GM18499 (cell line): ENCODE results near the gene CDX1.

Experiments
- ATAC-seq: cut with Tn5 transposase; IDR thresholded peaks from one replicate; pipeline ENCODE4 v1.9.1; 2021; ENCODE audit warnings: moderate number of reproducible peaks; ENCODE audit not compliant: insufficient read depth, unreplicated experiment

The CDX1 gene

DNA sequence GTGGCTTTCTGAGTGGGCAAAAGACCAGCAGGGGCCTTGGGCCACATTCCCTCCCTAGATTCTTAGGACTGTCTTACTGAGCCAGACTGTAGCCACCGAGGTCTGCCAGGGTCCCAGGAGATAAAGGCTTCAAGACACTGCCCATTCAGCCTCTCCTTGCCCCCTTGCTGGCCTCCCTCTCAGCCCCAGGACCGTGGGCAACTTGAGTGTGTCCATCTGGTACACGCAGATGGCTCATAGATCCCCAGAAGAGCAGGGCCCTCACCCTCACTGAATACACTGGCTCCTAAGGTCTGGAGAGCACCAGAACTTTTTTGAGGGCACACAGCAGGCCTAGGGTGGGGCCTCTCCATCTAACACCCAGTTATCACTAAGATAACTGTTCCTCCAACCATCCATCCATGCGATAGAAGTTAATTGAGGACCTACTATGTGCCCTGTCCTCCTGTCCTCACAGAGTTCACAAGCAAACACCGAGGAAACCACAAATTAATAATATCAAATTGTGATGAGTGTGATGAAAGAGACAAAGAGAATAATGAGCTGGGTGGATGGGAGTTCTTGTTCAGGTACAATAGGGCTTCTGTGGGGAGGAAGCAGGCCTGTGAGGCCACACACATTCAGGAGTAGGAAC, 6.0 kb upstream of the CDX1 start:
- no peak for ATAC-seq

DNA sequence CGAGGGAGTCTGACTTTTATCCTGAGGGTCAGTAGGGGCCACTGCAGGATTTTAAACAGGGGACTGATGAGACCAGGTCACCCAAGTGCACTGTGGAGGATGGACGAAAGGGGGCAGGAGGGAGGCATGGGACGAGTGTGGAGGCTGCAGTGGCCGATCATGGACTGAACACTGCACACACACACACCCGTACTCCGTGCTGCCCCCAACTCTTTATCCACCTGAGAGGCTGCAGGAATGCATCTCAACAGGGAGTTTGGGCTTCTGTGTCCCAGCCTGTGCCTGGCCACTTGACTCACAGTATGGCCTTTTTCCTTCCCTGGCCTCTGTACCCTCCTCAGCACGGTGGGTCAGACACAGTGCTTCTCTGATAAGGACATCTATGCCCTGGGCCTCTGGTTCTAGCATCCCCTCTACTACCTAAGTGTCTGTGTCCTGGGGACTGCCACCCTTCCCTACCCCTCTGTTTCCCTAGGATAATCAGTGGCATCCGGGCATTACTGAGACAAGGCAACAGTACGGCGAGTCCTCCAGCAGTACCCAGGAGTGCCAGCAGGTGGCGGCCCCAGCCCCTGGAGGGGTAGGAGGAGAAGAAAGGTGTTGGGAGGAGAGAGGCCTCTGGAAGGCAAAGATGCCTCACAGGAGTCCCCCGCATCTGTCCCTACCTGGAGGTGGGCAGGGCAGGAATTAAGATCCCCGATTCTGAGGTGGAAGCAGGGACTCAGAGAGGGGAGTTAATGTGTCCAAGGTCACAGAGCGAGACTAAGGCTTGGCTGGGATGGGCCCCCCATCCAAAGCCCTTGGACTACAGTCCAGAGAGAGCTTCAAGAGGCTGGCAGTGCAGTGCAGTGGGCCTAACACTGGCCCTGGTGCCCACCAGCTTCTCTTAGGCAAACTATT, 5.1 kb upstream of the CDX1 start:
- ATAC-seq, result peak; percentile 50

DNA sequence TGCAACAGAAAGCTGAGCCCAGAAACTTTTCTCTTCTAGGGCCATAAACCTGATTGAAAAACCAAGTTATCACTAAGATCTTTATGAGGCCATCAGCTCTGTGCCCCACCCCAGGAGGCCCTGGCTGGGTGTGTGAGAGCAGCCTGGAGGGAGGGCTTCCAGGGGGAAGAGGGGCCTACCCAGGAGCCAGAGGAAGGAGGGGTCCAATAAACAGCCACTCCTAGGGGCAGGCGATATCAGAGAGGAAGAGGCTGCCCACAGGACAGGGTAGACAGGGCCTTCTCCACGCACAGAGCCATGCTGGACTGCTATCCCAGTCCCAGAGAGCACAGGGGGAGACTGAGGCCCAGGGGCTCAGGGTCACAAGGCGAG, 4.5 kb upstream of the CDX1 start:
- no peak for ATAC-seq

DNA sequence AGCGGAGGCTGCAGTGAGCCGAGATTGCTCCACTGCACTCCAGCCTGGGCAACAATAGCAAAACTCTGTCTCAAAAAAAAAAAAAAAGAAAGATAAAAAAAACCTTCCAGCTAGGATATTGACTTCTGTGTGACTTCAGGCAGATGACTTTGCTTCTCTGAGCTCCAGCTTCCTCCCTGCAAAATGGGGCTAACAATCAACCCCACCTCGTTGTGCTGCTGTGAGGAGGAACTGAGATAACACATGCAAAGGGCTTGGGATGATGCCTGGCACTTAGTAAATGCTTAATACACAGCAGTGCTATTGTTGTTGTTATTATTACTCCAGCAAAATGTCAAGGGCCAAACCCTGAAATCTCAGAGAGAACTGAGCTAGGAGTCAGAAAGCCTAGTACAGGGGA, 3.5 kb upstream of the CDX1 start:
- ATAC-seq, result no peak

DNA sequence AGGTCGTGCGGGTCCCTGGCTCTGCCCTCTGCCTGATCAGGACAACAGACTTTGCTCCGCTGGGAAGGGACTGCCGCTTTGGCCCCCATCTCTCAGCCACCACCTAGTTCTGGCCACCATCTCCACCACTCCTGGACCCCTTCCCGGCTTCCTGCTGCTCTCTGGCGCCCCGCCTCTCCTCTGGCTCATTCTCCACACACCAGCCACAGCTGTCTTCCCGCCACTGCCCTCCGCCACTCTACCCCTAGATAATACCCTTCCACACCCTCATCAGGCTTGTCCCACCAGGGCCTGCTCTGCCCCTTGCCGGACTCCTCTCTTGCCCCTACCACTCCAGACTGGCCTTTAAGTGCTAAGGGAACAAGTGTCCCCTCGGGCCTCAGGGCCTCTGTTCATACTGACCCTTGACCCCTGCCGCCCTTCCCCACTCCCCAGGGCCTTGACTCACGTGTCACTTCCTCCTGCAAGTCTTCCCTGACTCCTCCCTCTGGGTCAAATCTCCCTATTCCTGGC, 3.0 kb upstream of the CDX1 start:
- no peak for ATAC-seq

DNA sequence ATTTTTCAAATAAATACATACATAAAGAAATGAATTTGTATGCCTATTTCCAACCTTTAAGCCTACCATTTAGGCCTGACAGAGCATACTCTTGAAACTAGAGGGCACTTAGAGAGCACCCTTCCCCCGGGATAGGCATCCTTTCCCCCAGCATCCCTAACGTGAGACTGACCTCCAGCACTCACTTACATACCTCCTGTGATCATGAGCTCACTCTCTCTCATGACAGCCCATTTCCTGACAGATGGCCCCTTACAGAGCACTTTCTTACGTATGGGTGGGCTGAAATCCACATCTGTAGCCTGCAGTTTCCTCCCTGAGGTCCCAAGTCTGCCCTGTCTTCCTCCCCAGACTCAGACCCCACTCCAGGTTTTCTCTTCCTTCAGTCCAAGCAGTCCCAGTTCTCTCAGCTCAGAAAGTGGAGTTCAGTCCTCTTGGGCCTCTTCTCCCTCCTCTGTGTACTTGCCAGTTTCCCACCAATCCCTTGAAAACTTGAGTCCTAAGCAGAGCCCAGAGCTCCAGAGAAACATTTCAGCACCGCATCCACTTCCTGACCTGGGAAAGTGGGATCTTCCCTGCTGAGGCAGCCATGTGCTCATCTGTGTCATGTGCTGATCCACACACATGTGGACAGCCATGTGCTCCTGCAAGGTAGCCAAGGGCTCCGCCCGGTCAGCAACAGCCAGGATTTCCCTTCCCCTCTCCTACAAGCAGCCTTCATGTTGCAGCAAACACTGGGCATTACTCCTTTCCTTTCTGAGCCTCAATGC, 2.2 kb upstream of the CDX1 start:
- no peak for ATAC-seq

DNA sequence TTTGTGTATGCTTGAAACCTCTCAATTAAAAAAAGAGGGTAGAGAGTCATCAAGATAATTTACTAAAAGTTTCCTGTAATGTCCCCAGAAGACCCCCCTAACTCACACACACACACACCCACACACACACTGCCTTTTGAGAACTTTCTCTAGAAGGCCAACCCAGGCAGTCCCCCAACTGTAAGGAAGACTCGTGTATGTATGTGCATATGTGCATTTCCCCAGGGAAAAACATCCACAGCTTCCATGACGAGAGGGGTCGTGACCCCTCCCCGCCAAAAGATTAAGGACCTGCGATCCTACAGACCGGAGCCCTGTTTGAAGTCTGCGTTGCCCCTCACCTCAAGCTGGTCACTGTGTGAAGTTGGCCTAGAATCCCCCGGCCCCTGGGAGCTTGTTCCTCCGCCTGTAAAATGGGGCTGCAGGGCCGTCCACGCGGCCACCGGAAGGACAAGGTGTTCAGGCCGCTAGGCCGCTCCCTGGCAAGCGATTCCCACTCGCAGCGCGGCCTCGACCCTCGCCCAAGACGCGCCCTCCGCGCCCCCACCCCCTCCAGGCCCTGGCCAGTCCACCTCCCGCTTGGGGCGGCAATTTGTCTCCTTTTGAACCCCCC, 435 bp upstream of the CDX1 start:
- no peak for ATAC-seq

DNA sequence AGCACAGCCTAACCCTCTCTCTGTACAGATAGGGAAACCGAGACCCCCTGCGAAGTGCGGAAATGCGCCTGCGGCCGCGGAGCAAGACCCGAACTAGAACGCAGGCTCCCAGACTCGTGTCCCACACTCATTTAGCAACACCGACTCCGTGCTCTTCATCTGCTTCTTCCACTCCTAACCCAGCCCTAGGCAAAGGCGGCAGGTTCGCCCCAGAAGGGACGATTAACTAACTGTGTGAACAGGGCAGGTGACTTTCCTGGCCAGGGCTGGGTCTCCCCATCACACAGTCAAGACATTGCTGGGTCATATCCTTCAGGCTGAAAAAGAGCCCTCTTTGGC, 903 bp downstream of the CDX1 start:
- no peak for ATAC-seq

DNA sequence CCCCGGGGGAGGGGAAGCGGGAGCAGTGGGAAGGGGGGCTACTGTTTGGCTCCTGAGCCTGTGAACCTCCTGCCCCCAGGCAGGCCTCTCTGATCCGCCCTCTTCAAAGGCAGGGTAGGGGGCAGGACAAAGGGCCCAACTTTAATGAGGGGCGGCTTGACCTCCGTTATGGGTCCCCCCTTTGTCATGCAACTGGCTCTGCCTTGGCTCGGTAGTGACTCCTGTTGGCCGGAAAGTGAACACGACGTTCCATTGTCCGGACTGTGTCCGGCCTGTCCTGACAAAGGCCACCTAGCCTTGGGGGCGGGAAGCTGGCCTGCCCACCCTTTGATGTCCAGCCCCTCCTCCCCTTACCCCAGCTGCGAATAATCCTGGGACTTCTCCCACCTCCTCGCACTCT, 1.3 kb downstream of the CDX1 start:
- ATAC-seq, result no peak

DNA sequence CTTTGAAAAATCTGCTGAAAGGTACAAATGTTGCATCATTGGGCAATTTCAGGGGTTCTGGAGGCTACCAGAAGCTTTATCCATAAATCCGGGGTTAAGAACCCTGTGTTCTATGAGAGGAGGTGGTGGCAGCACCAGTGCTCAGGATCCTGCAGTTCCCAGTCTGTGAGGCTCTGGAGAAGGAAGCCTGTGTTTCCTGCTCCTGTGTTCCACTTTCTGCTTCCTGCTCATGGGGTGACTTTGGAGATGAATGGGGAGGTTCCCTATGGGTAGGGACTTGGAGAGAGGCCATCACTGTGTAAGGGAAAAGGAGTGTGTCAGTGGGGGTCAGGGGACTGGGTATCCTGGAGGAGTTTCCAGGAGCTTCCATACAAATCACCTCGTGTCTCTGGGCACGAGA, 2.3 kb downstream of the CDX1 start:
- no peak for ATAC-seq

DNA sequence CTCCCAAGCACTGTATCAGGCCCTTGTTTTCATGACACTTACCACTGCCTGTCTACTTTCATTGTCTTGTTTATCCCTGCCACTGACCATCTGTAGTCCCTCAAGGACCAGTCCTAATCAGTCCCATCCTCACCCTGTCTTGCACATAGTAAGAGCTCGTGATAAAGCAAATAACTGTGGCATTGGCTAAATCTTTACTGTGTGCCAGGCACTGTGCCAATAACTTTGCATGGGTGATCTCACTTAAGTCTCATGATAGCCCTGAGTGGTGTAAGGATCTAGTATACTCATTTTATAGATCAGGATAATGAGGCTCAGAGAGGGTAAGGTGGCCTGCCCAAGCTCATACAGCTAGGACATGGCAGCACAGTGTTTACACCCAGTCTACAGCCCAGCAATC, 5.6 kb downstream of the CDX1 start:
- no peak for ATAC-seq

DNA sequence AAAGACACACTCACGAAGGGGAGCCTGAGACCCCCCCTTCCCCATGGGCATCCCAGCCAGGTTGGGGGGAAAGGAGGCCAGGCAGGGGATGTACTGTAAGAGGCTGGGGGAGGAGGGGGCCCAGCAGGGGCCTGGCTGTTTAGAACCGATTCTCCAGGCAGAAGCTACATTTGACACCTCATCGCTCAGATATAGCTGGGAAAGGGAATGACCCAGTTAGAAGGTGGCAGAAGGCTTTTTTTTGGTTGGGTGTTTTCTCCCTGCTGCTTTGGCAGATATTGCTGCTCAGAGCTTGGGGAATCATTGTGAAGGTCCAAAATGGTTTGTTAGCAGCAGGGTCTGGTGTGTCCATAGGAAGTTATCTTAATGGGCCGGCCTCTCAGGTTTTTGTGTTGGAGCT, 6.0 kb downstream of the CDX1 start:
- ATAC-seq, result no peak

DNA sequence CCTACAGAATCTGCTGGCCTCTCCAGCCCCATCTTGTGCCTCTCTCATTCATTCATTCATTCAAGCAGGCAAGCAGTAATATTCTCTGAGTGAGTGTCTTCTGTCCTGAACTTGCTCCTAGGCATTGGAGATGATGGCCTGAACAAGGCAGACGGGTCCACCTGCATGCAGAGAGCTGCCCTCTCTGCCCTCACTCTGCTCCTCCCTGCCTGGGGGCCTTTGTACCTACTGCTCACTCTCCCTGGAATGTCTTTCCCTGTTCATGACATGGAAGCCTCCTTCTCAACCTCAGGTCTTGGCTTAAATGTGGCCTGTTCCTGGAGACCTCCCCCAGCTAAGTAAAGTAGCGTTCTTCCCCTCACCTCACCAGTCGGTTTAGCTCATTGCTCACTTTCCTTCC, 6.6 kb downstream of the CDX1 start:
- ATAC-seq, result no peak

DNA sequence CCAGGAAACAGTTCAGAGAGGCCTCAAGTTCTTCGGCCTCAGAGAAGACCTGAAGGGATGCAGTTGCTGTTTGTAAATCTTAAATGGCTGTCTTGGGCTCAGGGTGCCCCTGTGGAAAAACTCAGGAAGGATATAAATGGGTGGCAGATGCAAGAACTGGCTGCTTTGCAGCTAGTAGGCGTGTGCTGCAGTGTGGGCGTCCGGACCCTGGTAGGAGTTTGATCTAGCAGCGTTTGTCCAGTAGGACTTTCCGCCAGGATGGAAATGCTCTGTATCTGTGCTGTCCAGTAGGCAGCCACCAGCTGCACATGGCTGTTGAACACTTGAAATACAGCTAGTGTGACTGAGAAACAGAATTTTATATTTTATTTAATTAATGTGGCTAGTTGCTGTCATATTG, 7.7 kb downstream of the CDX1 start:
- no peak for ATAC-seq

DNA sequence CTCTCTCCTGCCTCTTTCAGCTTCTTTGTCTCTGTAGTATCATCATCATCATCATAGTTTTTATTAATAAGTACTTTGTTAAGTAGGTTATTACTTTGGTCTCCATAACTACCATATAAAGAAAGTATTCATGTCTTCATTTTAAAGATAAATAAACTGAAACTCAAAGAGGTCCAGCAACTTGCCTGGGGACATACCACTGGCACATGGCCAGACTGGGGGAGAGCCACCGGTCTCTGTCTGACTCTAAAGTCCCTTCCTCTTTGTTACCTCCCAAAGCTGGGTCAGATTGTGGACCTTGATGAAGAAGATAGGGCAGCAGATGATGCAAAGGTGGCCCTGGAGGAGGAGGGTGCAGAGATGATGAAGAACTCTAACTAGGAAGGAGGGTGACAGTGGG, 8.5 kb downstream of the CDX1 start:
- ATAC-seq, result no peak

DNA sequence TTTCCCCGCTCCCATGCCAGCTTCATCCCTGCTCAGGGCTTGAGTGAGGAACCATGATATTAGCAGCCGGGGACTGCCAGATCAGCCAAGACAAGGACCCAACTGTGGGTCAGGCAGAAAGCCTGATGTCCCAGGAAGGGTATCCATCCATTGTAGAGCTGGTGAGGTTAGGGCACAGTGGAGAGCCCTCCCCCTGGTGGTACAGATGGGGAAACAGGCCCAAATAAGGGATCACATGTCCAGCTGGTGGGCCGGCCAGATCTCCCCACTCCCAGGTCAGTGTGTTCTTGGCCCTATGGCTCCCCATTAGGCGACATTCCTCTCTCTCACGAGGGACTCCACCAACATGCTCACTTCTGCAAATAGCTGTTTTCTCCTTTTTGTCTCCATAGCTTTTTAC, 9.0 kb downstream of the CDX1 start:
- ATAC-seq, result no peak

DNA sequence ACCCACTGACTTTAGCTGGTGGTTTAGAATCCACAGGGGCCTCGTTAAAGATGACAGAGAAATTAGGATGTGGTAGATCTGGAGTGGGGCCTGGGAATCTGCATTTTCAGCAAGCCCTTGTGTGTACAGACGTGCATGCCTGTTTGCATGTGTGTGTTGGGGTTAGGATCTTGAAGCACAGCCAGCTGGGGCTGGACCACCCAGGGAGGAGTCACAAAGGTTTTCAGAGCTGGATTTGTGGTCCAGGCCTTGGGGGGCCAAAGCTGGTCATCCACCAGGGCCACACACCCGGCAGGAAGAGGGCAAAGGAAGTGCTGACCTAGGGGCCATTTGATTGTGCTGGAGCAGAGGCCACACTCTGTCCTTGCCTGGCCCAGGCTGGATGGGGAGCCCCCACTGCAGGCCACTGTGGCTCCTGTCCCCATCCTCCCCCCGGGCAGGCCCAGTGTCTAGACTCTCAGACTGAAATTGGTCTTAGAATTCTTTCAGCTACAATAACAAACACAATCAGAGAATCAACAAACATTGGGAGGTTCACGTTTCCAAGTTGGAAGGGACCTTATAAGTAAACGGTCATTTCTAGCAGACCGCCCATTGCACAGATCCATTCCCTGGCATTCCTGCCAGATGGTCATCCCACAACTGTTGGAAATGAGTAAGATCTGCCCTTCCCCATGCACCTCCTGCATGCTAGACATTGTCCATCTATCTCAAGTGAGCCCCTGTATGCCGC, 10.3 kb downstream of the CDX1 start:
- no peak for ATAC-seq

DNA sequence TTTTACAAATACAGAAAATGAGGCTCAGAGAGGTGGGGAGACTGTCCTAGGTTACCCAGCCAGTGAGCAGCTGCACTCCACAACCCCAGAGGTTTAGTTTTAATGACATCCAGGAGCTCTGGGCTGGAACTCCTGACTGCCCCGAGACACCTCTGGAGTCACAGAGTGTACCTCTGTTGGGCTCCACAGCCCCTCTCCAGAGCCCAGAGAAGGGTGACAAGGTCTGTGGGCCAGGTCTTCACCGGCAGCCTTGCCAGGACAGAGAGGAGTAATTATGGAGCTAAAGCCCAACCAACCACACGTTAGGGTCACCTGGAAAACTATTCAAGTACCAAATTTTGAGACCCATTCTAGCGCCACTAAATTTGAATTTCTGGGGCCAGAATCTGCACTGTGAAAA, 11.1 kb downstream of the CDX1 start:
- ATAC-seq, result no peak

DNA sequence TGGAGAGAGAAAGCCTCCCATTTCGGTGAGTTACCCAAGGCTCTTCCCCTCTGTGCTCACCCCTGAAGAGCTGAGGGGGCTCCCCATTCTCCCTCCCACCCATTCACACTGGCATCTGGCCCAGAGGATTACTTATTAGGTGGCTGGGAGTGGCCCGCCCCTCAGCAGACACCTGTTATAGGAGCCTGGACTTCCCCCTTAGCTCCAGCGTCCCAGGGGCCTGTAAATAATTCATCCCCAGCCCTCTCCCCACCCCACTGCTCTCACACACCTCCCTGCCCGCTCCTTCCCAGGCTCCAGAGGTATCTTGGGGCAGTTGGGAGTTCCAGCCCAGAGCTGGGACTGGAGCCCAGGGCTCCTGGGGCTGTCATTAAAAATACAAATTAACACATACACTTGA, 11.7 kb downstream of the CDX1 start:
- no peak for ATAC-seq

DNA sequence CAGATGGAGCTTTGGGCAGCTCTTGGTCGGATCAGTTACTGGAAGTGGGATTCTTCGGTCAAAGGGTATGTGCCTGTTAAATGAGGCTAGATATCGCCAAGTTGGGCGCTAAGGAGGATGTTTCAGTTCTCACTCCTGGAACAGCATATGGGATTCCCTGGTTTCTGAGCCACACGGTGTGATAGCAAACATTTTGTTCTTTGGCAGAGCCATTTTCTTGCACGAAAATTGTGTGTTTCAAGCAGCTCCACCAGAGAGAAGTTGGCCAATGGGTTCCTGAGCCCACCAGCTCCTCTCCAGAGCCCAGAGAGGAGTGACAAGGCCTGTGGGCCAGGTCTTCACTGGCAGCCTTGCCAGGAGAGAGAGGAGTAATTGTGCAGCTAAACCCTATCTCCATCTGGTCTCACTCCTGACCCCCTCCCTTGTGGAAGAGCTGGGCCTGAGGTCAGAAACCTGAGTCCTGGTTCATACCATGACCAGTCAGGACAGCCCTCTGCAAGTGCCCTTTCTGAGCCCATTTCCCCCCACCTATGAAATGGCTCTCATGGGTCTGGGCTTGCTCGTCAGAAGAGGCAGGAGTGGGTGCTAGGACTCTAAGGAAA, 12.5 kb downstream of the CDX1 start:
- ATAC-seq, result no peak
